T-helper 2 cell (primary cell): ENCODE data around the gene CD2BP2.
A peak's percentile ranks its signal among the peaks of the same experiment; 100 is the strongest.
"Not testable (repeated sequence)": the region's sequence is repeated elsewhere in the genome, so short reads cannot be mapped to it uniquely, and the experiment has no call there.

Experiments
- DNase-seq, 5 experiments: peaks; one replicate each; pipeline versions ENCODE4 v3.0.0 to v3.0.0-alpha.2; 2012 to 2022

The CD2BP2 gene

GRCh38 chr16:30341971-30342370, 13.1 kb downstream of the CD2BP2 start:
- DNase-seq = not testable (repeated sequence)

GRCh38 chr16:30340621-30341020, 14.5 kb downstream of the CD2BP2 start:
- DNase-seq = no peak

- not testable (repeated sequence) for DNase-seq
Observed at GRCh38 chr16:30338715-30339114, 16.4 kb downstream of the CD2BP2 start.

- not testable (repeated sequence) for DNase-seq
Observed at GRCh38 chr16:30337964-30338357, 17.1 kb downstream of the CD2BP2 start.

- peak in 1 of 5 experiments; percentile 36 for DNase-seq
Observed at GRCh38 chr16:30335598-30336474, 19.3 kb downstream of the CD2BP2 start.

GRCh38 chr16:30335028-30335597, 20.0 kb downstream of the CD2BP2 start:
- DNase-seq = peak; percentile 71 to 88 (median 77)

- DNase-seq = peak; percentile 71 to 89 (median 81)
Observed at GRCh38 chr16:30334473-30334989, 20.6 kb downstream of the CD2BP2 start.

- DNase-seq = not testable (repeated sequence)
Observed at GRCh38 chr16:30324220-30324619, 30.9 kb downstream of the CD2BP2 start.

- not testable (repeated sequence) for DNase-seq
Observed at GRCh38 chr16:30318647-30319046, 36.5 kb downstream of the CD2BP2 start.

- DNase-seq = not testable (repeated sequence)
Observed at GRCh38 chr16:30310937-30311336, 44.2 kb downstream of the CD2BP2 start.

GRCh38 chr16:30309255-30309654, 45.9 kb downstream of the CD2BP2 start:
- not testable (repeated sequence) for DNase-seq
